PFSK-1 (cell line): ENCODE data around the gene MAOB.

Experiments
- FOXP2 ChIP-seq: optimal IDR thresholded peaks from 2 replicates; pipeline ENCODE3; 2011; ENCODE audit warnings: borderline replicate concordance, control low read depth, inconsistent platforms; ENCODE audit not compliant: insufficient read depth; ENCODE audit errors: extremely low read length, extremely low read depth
- POLR2AphosphoS5 ChIP-seq: IDR thresholded peaks from 2 replicates; pipeline ENCODE4 v1.6.1; 2012; ENCODE audit warnings: low read depth, mild to moderate bottlenecking, control low read depth, low read length, moderate library complexity
- REST ChIP-seq, 2 experiments: IDR thresholded peaks; 2 replicates each; pipeline versions ENCODE4 v1.6.1 to v1.8.0; 2011 to 2012; ENCODE audit warnings: low read depth in 2 of 2, low read length in 2 of 2, control low read depth in 1 of 2, inconsistent platforms in 1 of 2, mild to moderate bottlenecking in 1 of 2, moderate library complexity in 1 of 2; ENCODE audit not compliant: insufficient read depth in 1 of 2
- SIN3A ChIP-seq: IDR thresholded peaks from 2 replicates; pipeline ENCODE4 v1.6.1; 2012; ENCODE audit warnings: mild to moderate bottlenecking, low read length, moderate library complexity, borderline replicate concordance; ENCODE audit not compliant: insufficient read depth
- TAF1 ChIP-seq: IDR thresholded peaks from 2 replicates; pipeline ENCODE4 v1.6.1; 2012; ENCODE audit warnings: low read length, control low read depth, borderline replicate concordance; ENCODE audit not compliant: insufficient read depth

The MAOB gene

GRCh38 chrX:43731086-43731485 is 151.2 kb downstream of the MAOB start:
- TF ChIP-seq TAF1 (no peak), SIN3A (no peak), FOXP2 (no peak), POLR2AphosphoS5 (no peak), REST (IDR thresholded peaks at IDR 0.05; ENCODE audit: insufficient read depth in 1 of 2, low read depth in 2 of 2, low read length in 2 of 2) (no peak)

- TF ChIP-seq SIN3A (no peak), POLR2AphosphoS5 (no peak), TAF1 (no peak), REST (IDR thresholded peaks at IDR 0.05; ENCODE audit: insufficient read depth in 1 of 2, low read depth in 2 of 2, low read length in 2 of 2) (no peak), FOXP2 (no peak)
These were observed 153.3 kb downstream of the MAOB start for GRCh38 chrX:43728966-43729365.

- TF ChIP-seq SIN3A (no peak), TAF1 (no peak), POLR2AphosphoS5 (no peak)
These were observed 154.2 kb downstream of the MAOB start for GRCh38 chrX:43728002-43728401.

GRCh38 chrX:43720961-43721360 is 161.3 kb downstream of the MAOB start:
- TF ChIP-seq REST (IDR thresholded peaks at IDR 0.05; ENCODE audit: insufficient read depth in 1 of 2, low read depth in 2 of 2, low read length in 2 of 2) (no peak), POLR2AphosphoS5 (no peak), TAF1 (no peak), SIN3A (no peak), FOXP2 (no peak)

- TF ChIP-seq REST (IDR thresholded peaks at IDR 0.05; ENCODE audit: insufficient read depth in 1 of 2, low read depth in 2 of 2, low read length in 2 of 2): no peak
- no peak for TF ChIP-seq FOXP2
- no peak for TF ChIP-seq SIN3A
- TF ChIP-seq TAF1: no peak
- no peak for TF ChIP-seq POLR2AphosphoS5
These were observed 162.2 kb downstream of the MAOB start for GRCh38 chrX:43720082-43720481.
